GM21526 (cell line): Measurements from ENCODE around the gene GPSM1.

Source experiments
- ATAC-seq: cut with Tn5 transposase; IDR thresholded peaks from one replicate; pipeline ENCODE4 v1.9.1; 2021; ENCODE audit warnings: moderate library complexity; ENCODE audit not compliant: unreplicated experiment, low FRiP score

Gene GPSM1

DNA sequence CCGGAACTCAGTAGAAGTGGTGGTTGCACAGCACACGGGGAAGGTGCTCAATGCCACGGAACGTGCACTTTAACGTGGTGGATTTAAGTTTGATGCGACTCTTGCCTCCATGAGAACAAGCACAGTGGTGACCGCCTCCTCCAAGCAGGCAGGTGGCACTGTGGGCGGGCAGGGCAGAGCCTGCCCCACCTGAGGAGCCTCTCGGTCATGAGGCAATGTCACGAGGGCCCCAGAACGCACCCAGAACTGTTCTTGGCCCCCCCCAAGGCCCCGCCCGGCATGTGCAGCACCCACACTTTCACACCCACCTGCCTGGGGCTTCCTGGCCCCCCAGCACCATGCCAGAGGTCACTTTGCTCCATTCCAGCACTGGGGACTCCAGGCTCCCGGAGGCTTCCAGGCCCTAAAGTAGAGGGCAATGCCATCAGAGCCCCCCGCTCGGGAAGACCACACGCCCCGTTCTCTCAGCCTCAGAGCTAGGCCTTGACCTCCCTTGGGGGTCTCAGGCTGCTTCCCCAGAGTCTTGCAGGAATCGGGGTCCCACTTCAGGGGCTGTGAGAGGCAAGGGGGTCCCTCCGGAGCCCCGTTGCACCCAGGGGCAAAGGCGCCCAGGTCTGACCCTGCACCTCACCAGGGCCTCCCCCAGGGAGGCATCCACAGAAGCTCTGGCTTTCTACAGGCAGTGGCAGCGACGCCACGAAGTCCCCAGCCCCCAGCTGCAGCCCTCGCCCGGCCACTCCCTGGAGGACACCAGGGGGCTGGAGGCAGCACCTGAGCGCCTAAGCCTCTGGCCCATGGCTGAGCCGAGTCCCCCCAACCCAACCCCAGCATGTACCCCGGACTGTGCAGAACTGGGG, 37.5 kb upstream of the GPSM1 start:
- no peak for ATAC-seq

DNA sequence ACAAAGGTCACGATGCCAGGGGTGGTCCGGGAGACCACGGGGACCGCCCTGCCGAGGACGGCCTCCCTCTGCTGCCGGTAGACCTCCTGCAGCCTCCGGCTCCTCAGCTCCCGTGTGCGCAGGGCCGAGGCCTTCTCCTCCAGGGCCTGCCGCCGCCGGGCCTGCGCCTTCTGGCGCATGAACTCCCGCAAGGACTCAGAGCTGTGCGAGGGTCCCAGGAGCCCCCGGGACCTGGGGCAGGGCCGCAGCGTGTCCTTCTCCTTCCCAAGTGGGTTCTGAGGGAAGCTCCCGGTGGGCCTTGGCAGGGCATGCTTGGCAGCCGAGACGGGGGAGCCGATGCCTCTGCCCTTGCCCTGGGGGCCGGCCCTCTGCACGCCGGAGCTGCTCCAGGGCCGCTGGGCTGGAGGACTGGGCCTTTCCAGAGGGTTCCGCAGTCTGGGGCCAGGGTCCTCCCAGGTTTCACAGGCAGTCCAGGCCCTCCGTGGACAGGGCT, 36.8 kb upstream of the GPSM1 start:
- ATAC-seq: no peak

DNA sequence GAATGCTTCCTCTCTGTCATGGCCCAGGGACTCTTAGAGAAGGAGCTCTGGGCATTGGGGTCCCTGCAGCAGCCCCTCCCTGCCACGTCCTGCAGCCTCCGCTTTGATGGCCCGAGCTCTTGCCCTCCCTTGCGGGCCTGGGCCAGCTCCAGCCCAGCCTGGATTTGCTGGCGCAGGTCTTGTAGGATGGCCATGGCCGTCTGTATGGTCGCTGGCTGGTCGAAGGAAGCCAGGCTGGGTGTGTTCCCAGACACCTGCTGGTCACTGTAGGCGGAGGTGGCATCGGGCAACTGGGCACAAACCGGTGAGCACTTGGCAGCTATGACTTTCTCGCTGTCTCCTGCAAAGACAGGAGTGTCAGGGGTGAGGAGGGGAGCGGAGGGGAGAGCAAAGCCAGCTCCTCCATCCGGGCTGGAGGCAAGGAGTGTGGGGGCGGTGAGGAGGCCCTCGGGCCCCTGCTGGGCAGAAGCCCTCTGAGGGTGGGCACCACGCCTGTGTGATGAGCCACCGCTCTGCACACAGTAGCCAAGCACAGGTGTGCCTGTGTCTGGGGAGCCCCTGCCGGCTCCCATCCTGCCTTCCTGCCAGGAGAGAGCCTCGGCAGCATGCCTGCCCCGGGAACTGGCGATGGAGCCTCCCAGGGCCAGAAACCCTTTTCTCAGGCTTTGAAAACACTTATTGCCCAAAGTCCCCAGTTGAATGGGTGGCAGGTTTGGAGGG, 35.9 kb upstream of the GPSM1 start:
- ATAC-seq: no peak

DNA sequence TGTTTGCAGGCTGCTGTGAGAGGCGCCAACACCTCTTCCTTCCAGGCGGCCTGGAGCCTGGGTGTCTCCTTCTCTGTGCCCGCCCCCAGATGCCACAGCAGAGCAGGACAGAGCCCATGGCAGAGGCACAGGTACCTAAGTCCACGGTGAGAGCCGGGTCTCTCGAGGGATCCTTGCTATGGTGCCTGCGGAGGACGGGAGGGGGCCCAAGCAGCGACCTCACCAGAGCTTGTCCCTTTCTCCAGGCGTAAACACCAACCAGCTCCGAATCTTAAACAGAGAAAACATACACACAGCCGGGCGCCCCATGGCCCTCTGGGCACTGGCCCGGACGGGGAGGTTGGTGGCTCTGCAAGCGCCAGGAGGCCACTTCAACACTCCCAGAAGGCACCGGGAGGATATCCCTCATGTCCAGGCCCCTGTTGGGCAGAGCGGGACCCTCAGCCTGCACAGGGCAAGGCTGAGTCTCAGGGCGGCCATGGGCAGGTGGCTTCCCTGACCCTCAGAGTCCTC, 35.3 kb upstream of the GPSM1 start:
- ATAC-seq: no peak

DNA sequence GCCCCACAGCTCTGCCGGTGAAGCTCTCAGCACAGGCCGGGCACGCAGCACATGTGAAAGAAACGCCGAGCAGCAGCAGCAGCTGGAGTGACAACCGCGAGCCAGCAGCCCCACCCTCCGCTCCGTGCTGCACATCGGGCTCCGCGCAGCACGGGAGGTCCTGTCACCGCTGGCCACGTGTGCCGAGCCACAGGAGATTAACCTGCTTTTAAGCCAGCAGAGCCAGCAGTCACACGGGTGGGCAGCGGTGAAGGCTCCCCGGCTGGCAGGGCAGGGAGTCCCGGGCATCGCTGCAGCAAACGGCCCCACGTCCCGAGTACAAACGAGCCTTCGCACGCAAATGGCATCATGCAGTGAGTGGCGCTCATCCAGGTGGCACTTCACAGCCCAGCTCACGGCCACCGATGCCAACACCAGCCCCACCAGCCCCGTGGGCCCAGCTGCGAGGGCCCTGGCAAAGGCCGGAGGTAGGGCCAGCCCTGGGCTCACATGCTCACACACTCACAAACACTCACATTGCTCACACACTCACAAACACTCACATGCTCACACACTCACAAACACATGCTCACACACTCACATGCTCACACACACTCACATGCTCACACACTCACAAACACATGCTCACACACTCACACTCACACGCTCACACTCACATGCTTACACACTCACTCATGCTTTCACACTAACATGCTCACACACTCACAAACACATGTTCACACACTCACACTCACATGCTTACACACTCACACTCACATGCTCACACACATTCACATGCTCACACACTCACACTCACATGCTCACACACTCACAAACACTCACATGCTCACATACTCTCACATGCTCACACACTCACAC, 34.5 kb upstream of the GPSM1 start:
- no peak for ATAC-seq

DNA sequence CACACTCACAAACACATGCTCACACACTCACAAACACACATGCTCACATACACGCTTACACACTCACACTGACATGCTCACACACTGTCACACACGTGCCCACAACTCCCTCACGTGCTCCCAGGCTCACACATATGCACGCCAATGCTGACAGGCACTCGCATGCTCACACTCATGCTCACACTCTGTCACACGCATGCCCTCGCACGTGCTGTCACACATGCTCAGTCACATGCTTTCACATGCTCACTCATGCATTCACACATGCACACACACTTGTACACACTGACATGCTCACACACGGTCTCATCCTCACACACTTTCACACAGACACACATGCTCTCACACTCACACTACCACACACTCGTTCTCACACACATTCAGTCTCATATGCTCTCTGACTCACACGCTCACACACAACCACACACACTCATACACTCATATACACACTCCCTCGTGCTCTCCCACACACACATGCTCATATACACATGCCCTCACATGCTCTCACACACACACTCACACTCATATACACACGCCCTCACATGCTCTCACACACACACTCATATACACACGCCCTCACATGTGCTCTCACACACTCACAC, 33.8 kb upstream of the GPSM1 start:
- ATAC-seq: no peak

DNA sequence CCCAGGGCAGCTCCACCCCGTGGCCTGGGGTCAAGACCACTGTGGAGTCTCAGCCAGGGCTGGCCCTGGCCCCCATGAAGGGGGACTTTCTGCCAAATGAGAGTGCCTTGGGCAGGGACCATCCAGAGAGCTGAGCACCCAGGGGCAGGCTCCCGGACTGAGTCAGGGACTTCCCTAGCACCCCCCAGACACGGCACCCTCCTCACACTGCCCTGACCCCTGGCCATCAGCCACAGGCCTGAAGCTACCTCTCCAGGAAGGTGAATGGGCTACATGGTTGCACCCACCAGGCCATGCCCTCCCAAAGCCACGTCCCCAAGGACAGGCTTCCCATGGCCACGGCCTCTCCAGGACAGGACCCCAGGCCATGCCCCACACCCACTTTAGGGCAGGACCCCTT, 32.9 kb upstream of the GPSM1 start:
- ATAC-seq: no peak

DNA sequence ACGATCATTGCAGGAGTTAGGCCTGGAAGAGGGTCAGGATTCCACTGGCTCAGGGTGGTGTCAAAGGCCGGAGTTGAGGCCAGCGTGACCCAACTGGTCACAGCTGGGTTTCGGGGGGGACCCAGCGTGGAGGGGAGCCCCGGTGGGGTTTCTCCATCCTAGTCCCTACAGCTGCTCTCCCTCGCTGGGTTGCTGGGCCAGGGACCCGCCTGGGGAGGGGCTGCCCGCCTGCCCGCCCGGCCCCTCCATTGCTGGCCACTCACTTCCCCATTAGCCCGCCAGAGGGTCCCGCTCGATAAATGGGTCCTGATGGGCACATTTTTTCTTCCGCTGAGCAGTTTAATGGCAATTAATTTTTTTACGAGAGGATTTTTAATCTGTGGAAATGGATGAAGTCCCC, 32.3 kb upstream of the GPSM1 start:
- ATAC-seq: no peak

DNA sequence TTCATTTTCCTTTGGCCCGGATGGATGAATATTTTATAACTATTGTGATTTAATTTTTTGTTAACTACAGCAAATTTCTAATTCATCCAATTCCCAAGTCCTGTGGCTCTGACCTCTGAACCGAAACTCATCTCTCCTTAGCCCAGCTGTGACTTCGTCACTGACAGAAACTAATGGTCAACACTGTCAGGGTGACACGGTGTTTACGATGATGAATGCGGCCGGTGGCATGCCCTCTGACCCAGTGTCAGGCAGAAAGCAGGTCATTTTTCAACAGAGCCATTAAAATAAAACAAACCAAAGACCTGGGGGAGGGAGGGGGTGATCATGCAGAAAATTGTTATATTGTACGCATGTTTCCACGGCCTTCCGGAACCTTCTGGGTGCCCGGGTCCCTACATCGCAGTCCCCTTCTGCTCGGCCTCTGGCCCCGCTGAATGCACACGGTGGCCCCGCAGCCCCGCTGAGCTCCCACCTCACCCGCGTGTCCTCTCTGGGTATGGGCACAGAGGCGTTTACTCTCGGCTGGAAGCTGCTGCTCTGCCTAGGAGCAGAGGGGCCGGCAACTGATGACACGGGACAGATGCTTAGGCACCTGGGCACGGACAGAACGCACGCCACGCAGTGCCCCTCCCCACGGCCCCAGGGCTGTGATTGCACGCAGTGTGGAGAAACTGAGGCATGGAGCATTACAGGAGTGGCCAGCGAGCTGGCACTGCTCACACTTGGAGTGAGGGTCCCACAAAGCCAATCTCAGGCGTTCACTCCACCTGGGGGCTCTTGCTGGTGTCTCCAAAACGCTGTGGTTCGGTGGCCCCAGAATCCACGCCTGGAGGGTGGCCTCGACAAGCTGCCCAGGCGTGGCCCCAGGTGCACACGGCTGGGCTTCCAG, 31.6 kb upstream of the GPSM1 start:
- no peak for ATAC-seq

DNA sequence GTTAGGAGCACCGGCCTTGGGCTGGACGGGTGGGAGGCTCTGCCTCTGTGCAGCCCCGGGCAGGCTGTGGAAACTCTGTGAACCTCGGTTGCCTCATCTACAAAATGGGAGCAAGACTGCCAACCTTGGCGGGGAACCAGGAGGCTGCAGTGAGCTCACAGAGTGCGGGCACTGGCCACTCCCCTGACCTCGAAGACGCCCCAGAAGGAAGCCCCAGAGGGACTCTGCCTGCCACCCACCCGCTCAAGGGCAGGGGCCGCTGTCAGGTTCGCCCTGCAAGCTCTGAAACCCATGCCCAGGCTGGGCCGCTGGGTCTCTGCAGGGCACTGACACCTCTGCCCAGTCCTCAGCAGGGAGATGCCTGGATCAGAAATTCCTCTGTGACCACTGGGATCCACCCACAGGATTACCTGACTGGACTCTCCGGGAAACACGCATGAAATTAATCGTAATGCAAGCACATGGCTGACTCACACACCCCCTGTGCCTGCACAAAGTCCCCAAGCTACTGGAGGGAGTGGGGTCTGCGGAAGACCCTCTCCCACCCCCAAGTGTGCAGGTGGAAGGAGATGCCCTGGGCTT, 30.8 kb upstream of the GPSM1 start:
- no peak for ATAC-seq

DNA sequence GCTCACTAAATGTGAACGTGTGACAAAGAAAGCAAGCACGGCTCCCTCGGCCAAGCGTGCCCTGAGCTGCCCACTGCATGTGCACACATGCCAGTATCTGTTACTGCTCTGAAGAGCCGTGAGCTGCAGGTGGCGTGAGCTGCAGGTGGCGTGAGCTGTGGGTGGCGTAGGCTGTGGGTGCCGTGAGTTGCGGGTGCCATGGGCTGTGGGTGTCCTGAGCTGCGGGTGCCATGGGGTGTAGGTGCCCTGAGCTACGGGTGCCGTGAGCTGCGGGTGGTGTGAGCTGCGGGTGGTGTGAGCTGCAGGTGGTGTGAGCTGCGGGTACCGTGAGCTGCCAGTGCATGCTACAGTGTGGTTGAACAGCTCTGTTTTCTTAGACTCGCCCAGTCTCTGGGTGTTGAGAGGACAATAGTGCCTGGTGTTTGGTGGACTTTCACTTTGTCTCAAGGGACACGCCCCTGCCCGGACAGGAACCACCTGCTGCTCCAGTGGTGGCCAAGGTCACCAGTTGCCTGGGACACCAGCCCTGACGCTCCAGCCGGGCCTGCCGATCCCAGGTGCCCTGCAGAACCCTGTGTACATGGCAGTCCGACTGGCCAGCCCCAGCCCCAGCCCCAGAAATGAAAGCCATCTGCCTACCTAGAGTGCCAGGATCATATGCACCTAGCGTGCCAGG, 30.2 kb upstream of the GPSM1 start:
- no peak for ATAC-seq

DNA sequence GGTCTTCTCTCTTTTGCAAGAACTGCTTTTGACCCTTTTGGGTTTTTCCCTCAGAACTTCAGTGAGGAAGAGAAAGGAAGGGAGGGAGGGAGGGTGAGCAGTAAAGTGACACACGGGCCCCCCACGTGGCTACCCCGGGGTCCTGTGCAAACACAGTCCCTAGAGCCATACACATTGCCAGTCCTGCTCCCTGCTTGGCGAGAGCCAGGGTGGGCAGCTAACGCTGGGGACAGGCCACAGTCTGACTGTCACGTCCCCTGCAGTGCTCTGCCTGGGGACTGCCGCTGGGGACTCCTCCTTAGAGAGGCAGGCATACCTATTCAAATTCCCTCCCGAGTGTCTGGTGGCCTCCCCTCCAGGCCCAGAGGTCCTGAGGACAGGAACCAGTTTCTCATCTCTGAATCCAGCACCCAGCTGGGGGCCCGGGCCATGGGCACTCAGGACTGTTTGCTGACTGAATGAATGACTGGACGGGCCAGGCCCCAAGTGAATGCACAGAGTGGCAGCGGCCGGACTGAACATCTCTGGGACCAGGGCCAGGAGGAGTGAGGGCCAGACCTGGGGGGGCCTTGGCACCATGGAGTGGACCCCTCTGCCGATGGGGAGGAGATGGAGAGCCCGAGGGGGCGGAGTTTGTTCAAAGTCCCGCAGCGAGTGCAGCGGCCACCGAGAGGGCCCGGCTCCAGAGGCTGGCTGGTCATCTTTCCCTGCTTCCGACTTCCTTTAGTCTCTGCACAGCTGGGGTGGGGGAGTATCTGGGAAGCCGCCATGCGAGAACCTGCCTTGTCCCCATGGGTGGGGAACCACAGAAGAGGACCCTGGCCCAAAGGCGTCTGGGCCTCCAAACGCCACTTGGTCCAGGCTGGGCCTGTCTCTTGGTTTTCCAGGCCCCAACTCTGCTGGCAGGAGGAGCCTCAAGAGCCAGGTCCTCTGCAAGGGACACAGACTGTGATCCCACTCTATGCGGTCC, 29.3 kb upstream of the GPSM1 start:
- no peak for ATAC-seq

DNA sequence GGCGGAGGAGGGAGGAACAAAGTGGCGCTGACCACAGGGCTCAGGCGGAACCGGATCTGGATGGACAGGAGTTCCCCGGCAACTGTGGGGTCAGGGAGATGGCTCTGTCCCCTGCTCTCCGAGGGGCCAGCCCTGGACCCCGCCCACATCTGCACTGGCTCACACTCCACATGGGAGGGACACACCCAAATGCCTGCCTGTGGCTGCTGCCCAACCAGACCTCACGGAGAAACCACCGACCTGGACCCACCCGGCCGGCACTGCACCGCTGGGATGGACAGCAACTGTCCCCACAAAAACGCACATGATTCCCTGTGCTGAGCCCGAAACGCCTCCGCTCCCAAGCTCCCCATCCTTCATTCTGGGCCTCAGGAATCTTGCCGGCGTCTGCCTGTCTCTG, 28.2 kb upstream of the GPSM1 start:
- no peak for ATAC-seq

DNA sequence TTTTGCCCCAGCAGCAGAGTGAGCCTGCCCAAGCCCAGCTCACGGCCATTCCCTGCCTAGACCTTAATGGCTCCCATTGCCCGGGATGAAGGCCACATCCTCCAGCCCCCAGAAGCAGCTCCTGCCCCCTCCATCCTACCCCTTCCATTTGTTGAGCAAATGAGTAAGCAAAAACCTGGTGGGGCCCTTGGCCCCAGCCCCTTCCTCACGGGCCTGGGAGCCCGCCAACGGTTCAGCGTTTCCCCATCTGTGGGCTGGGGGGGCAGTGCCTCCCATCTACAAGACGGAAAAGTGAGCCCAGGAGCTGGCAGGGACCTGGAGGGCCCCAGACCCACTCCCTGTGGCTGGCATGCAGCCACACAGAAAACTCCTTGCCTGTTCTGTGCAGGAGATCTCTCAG, 27.8 kb upstream of the GPSM1 start:
- ATAC-seq: no peak

DNA sequence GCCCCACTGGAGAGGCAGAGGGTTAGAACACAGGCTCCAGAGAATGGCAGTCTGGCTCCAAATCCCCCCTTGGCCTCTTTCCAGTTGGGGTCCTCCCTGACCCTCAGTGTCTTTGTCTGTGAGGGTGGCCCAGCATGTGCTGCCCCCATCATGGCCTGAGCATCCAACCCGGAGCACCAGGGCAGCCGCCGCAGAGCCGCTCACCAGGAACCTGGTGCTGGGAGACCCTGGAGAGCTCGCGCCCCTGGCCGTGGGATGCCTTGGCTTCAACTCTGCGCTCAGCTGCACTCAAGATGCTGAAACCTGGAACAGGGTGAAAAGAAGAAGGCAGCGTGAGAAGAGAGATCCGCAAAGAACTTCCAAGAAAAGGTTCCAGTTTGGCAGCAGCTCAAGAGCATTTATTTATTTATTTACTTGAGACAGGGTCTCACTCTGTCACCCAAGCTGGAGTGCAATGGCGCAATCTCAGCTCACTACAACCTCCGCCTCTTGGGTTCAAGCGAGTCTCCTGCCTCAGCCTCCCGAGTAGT, 27.3 kb upstream of the GPSM1 start:
- ATAC-seq: no peak

DNA sequence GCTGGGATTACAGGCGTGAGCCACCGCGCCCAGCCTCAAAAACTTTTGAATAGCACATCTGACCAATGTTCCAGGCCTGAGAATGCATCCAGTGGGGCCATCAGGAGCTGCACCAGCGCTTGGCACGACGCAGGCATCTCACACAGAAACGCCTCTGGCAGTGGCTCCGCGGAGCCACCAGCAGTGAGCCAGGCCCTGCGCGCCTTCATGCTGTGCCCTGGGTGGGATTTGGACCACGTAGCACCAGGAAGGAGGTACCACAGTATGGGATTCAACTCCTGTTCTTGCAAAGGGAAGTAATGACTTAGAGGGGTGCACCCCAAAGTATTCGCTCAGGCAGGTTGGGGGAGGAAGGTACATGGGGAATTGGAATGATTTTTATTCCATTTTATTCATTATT, 26.5 kb upstream of the GPSM1 start:
- ATAC-seq: no peak

DNA sequence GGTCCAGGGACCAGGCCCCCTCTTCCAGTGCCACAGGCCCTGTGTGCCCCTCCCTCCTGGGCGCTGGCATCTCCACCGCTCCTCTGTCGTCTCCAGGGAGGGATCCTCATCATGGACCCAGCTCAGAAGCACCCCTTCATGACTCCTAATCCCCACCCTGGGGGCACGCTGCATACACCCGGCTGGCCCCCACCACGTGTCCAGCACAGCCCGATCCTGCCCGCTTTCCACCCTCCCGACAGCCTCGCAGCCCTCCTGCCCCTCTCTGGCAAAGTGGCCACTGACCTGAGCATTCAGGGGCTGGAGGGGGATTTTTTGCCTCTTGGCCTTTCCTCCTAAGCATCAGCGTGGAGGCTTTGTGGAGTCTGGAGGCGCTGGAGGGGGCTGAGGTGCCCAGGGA, 24.8 kb upstream of the GPSM1 start:
- no peak for ATAC-seq
